Pancreas (tissue), 10 donors: ENCODE measurements around the gene CTNNA3. TPM values are rescaled to one million over a fixed set of nuclear protein-coding genes. Genes with fewer than 3 reads are reported as not detected.

Source experiments
- ATAC-seq, 4 donors: fragments of 200-7000 bp; cut with Tn5 transposase; one replicate each; pipeline versions ENCODE4 v1.8.0 to v1.9.1; 2020; ENCODE audit warnings: mild to moderate bottlenecking in 4 of 4, moderate library complexity in 4 of 4
- DNase-seq, 6 donors: peaks; one replicate each; pipeline ENCODE4 v3.0.0-alpha.2; 2020
- FAIRE-seq: peaks from 2 replicates; lab custom pipeline; 2012; peaks lifted over from hg19 to GRCh38; lab: Jason Lieb, UNC
- H3K27ac ChIP-seq, 4 donors: fragments of 200-600 bp; sonication (generic); 1 replicate in 3 of 4; 2 replicates in 1 of 4; pipeline versions ENCODE4 v1.5.0 to v1.8.0; 2020
- H3K27me3 ChIP-seq, 4 donors: fragments of 200-600 bp; one replicate each; pipeline ENCODE4 v1.8.0; 2021
- H3K36me3 ChIP-seq, 3 donors: fragments of 200-600 bp; sonication (generic) in 1 of 3; one replicate each; pipeline versions ENCODE4 v1.5.0 to v1.8.0; 2020 to 2021
- H3K4me1 ChIP-seq, 3 donors: fragments of 200-600 bp; one replicate each; pipeline ENCODE4 v1.8.0; 2021
- H3K4me3 ChIP-seq, 4 donors: fragments of 200-600 bp; sonication (generic) in 2 of 4; one replicate each; pipeline versions ENCODE4 v1.5.0 to v1.8.0; 2020 to 2021
- H3K9me3 ChIP-seq, 4 donors: fragments of 200-600 bp; one replicate each; pipeline ENCODE4 v1.8.0; 2021
- CTCF ChIP-seq, 4 donors: fragments of 200-600 bp; sonication (generic) in 3 of 4; IDR thresholded peaks; one replicate each; pipeline versions ENCODE4 v1.5.0 to v1.8.0; 2021; ENCODE audit warnings: antibody characterized with exemption in 4 of 4
- WGBS, 2 donors: extraction: QIAGEN DNeasy Blood & Tissue Kit; methylation state at CpG; one replicate each; pipeline ENCODE4 v1.1.7; 2013; 5-methylcytosine and 5-hydroxymethylcytosine counted together
- intact Hi-C, 3 donors: fragments of 100-400 bp; cut with DNase I; formaldehyde crosslinking; loops; one replicate each; pipeline versions ENCODE4 v1.11.1 to v1.14.2; 2022
- polyA plus RNA-seq, 2 donors: library from polyadenylated mRNA; stranded (reverse); fragments of 200-250 nt; gene quantifications; one replicate each; pipeline ENCODE4 v1.2.3, GENCODE V29; 2013
- total RNA-seq, 6 donors: library from RNA; stranded (reverse); fragmentation: NEBNext Ultra II Directional in 4 of 6; extraction: Animal tissue kit (Norgen Biotek cat#: 25700) in 4 of 6; gene quantifications; one replicate each; pipeline versions ENCODE4 v1.2.1 to v1.2.4, GENCODE V29; 2021 to 2023
- donor health status: healthy with polysubstance abuse.
- donor health status: DM: no; HTN: no; CAD: no; lungs with moderate emphysema.
- donor health status: DM: no; HTN: no; CAD: no.
- donor health status: control.
- donor health status: control.
- donor health status: Bipolar disorder and iron deficiency.
- donor health status: DM: yes; HTN: yes; CAD: no.
- donor health status: DM: no; HTN: no; CAD: no.
- donor health status: DM: no; HTN: no; CAD: no.
- donor health status: DM: yes; HTN: yes; CAD: no.

Gene CTNNA3
- total and polyA plus RNA-seq, 8 donors, result 0.02 to 0.83 (median 0.21) TPM

- no peak for FAIRE-seq
Observed at GRCh38 chr10:66006411-66006810, 1689.6 kb downstream of the CTNNA3 start.

GRCh38 chr10:65993451-65993850 is 1702.5 kb downstream of the CTNNA3 start:
- Histone ChIP-seq H3K27me3 (no peaks in the 10 kb centered on the region), H3K9me3 (no peaks in the 10 kb centered on the region), H3K4me1 (no peaks in the 10 kb centered on the region), H3K4me3 (no peak overlapping the region), H3K27ac (no peak overlapping the region), H3K36me3 (no peaks in the 10 kb centered on the region)
- intact Hi-C loops, result no loop called here
- DNase-seq (no peak), FAIRE-seq (no peak), ATAC-seq (no peak)
- TF ChIP-seq CTCF (IDR thresholded peaks at IDR 0.05), result no peak

More at GRCh38 chr10:66006411-66006810, 1689.6 kb downstream of the CTNNA3 start:
- Histone ChIP-seq H3K4me3 (no peak overlapping the region), H3K4me1 (no peaks in the 10 kb centered on the region), H3K27me3 (no peaks in the 10 kb centered on the region), H3K9me3 (no peaks in the 10 kb centered on the region), H3K36me3 (no peaks in the 10 kb centered on the region), H3K27ac (no peak overlapping the region)
- ATAC-seq (no peak), DNase-seq (no peak)
- intact Hi-C loops, result no loop called here
- WGBS, 2 donors, result 56 to 60% methylated on average over 4 of the region's 4 CpGs
- TF ChIP-seq CTCF (IDR thresholded peaks at IDR 0.05), result no peak

- no peaks in the 10 kb centered on the region for H3K9me3 ChIP-seq
- H3K27me3 ChIP-seq, result no peaks in the 10 kb centered on the region
- WGBS, 2 donors, result 83 to 91% methylated on average over 3 of the region's 3 CpGs
- no peaks in the 10 kb centered on the region for H3K36me3 ChIP-seq
- no peak overlapping the region for H3K4me3 ChIP-seq
- DNase-seq, result peak in 1 of 6 donors; percentile 14
- H3K27ac ChIP-seq, result no peak overlapping the region
- TF ChIP-seq CTCF (IDR thresholded peaks at IDR 0.05), result no peak
- intact Hi-C loops, result no loop called here
- no peak for ATAC-seq
- H3K4me1 ChIP-seq, result no peaks in the 10 kb centered on the region
- no peak for FAIRE-seq
Observed at GRCh38 chr10:65968871-65969270, 1727.1 kb downstream of the CTNNA3 start.

- Histone ChIP-seq H3K4me1 (no peaks in the 10 kb centered on the region), H3K36me3 (no peaks in the 10 kb centered on the region), H3K9me3 (no peaks in the 10 kb centered on the region), H3K27me3 (no peaks in the 10 kb centered on the region), H3K4me3 (no peak overlapping the region), H3K27ac (no peak overlapping the region)
- 80 to 83% methylated on average over 1 of the region's 1 CpG for WGBS, 2 donors
- intact Hi-C loops, result no loop called here
- ATAC-seq, result no peak
- DNase-seq, result no peak
- TF ChIP-seq CTCF (IDR thresholded peaks at IDR 0.05), result no peak
- no peak for FAIRE-seq
Observed at GRCh38 chr10:65968437-65968836, 1727.6 kb downstream of the CTNNA3 start.

- Histone ChIP-seq H3K9me3 (no peaks in the 10 kb centered on the region), H3K27ac (no peak overlapping the region), H3K36me3 (no peaks in the 10 kb centered on the region), H3K27me3 (no peaks in the 10 kb centered on the region), H3K4me1 (no peaks in the 10 kb centered on the region), H3K4me3 (no peak overlapping the region)
- DNase-seq (no peak), ATAC-seq (no peak), FAIRE-seq (no peak)
- TF ChIP-seq CTCF (IDR thresholded peaks at IDR 0.05), result no peak
- WGBS, 2 donors, result 28 to 37% methylated on average over 1 of the region's 1 CpG
- intact Hi-C loops, result no loop called here
Observed at GRCh38 chr10:65964205-65964604, 1731.8 kb downstream of the CTNNA3 start.
